ENCODE measurements around the gene UBE3A.
"Not testable (repeated sequence)": the region's sequence is repeated elsewhere in the genome, so short reads cannot be mapped to it uniquely, and the experiment has no call there.

UBE3A gene

DNA sequence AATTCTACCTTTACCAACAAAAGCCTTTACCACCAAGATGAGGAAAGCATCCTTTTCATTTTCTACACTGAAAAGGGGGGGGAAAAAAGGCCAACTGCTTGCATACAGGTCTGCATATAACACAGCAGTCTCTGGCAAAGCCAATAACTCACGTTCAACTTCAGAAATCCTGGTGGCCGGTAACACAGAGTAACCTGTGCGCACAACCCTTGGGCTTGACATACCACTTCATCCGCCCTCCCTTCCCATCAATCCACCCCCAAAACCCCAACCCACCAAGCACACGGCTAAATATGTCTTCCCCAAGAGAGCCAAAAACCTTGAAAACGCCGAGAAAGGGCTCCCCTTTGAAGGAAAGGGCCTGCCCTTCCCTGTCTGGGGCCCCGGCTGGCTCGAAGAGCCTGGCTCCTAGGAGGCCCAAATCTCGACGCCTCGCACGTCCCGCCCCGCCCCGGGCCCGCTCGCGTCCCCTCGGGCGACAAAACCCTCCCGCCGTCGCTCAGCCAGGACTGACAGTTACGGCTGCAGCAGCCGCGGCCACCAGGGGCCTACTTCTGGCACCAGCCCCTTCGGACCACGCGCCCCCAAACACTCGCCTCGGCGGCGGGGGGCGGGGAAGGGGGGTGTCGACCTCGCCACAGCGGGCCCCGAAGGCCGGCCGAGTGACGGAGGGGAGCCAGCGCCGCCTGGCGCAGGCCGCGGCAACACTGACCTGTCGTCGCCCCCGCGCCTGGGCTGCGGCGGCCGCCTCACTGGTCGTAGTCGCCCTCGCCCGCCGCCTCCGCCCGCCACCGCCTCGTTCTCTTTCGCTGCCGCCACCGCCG, 835 bp downstream of the UBE3A start:
- DNase-seq (ENCODE audit: low spot score): peak; percentile 11

DNA sequence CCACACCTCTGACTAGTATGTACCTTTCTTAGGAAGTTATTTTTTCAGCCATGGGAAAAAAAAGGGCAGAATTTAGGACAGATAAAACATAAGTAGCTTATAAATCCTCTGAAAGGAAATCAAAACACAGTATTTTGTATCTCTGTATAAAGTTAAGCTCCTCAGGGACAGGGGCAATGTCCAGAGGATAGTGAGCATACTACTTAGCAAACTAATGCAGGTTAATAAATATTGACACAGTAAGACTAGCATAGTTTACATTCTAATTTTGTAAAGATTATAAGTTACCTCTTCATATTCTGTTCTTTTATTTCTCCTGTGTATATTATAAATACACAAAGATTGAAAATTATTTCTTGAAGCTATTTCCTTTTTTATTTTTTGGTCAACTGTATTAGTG, 2.1 kb downstream of the UBE3A start:
- no peak for DNase-seq (ENCODE audit: low spot score)

DNA sequence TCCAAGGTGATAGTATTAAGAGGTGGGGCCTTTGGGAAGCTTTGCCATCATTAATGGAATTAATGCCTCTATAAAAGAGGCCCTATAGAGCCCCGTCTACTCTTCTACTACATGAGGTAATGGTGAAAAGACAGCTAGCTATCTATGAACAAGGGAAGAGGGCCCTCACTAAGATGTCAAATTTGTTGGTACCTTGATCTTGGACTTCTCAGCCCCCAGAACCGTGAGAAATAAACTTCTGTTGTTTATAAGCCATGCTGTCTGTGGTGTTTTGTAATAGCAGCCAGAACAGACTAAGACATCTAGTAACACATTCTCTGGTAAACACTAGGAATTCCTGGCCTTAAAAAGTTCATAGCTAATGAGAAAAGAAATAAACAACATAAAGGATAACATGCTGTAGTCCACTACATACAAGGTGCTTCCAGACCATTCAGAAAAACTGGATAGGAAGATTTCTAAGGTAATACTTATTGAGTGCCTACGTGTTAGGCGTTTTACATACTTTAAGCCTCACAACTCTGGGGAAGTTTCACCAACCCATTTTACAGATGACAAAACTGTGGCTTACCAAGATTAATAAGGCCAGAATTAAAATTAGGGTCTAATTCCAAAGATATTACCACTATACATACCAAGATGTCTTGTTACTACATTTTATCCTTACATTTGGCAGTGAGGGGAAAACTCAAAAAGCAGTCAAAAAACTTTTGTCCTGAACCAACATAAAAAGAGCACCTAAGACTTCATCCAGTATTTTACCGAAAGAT, 3.2 kb downstream of the UBE3A start:
- no peak for DNase-seq (ENCODE audit: low spot score)

DNA sequence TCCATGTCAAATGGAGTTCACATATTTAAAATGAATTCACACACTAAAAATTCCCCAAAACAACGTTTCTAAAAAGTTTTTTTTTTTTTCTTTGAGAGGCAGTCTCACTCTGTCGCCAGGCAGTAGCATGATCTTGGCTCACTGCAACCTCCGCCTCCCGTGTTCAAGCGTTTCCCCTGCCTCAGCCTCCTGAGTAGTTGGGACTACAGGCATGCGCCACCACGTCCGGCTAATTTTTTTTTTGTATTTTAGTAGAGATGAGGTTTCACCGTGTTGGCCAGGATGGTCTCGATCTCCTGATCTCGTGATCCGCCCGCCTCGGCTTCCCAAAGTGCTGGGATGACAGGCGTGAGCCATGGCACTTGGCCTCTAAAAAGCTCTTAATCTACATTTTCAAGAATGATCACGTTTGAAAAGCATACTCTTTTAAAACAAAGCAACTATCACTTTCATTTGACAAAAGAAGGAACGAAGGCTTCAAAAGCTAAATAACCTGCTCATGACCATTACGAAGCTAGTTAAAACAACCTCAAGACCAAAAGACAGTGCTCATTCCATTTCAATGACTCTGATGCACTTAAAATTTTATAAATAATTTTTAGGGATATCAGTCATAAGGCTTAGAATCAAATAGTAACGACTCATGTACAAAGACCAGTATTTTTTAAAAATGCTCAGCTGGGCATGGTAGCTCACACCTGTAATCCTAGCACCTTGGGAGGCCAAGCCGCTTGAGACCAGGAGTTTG, 5.5 kb downstream of the UBE3A start:
- no peak for DNase-seq (ENCODE audit: low spot score)

DNA sequence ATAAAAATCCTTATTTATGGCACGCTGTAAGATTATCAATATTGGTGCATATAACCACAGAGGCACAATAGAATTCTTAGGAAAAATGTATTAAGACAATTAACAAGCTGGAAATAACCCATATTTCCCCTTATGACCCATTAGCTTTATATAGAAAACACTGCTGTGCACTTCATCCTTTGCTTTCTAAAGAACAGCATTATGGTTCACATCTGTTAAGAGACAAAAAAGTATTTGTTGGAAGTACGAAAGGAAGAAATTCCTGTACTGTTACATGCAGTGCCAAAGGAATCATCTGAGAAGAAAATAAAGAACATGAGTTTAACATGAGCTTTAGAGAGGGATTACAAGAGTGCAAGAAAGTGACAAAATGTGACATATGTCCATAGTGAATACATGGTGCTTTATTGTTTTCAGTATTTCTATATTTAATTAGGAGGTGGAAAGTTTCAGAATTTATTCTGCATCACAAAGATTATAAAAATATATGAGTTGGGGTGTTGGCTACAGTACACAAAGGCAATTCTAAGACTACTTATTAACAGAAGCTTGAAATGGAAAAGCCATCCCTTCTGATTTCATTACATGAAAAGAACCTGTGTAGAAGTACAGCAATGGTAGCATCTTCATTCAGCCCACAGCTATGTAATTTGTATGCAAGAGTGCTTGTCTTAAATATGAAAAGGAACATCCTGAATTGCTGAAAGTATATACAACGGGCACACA, 6.8 kb downstream of the UBE3A start:
- DNase-seq (ENCODE audit: low spot score): no peak

DNA sequence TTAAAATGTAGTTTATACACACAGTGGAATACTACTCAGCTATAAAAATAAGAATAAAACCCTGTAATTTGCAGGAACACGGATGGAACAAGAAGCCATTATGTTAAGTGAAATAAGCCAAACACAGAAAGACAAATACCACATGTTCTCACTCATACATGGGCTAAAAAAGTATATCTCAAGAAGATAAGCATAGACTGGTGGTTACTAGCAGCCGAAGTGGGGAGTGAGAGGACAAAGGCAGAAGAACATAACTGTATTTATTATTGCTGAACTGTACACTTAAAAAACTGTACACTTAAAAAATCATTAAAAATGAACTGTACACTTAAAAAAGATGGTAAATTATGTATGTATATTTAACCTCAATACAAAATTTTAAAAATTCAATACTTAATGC, 11.0 kb downstream of the UBE3A start:
- no peak for DNase-seq (ENCODE audit: low spot score)

DNA sequence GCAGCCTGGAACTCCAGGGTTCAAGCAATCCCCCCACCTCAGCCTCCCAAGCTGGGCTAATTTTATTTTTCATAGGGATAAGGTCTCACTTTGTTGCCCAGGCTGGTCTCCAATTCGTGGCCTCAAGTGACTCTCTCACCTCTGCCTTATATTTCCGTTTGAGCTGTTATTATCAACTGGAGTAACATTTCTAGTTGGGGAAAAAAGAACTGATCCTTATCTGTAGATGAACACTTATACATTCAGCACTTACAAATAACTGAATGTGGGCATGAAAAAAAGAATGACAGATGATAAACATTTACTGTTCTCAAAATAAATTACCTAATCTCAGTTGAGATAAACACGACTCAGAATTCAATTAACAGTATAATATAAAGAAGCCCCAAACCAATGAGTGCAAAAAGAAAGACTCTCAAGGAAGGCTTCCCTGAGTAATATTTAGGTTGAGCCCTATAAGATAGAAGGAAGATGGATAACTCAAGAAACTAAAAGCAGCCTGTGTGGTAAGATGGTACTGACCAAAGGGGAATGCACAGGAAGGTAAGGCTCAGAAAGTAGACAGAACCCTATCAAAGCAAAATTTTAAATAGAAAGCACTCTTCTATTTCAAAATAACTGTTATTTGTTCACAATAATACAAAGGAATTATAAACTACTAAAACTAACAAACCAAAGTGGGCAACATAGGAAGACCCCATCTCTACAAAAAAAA, 11.8 kb downstream of the UBE3A start:
- DNase-seq (ENCODE audit: low spot score): no peak

DNA sequence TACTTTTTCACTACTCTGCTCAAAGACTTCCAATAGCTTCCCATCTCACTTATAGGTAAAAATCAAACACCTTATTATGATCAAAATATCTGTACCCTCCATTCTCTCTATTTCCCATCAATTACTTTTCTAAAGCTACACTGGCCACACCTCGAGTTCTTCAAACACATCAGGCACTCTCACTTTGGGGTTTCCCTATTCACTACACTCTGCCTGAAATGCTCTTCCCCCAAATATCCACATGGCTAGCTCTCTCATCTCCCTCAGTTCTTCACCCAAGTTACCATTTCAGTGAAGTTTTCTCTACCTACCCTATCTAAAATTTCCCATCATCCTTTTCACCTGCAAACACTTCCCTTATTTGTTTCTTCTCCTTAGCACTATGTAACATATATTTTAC, 14.8 kb downstream of the UBE3A start:
- no peak for DNase-seq (ENCODE audit: low spot score)

DNA sequence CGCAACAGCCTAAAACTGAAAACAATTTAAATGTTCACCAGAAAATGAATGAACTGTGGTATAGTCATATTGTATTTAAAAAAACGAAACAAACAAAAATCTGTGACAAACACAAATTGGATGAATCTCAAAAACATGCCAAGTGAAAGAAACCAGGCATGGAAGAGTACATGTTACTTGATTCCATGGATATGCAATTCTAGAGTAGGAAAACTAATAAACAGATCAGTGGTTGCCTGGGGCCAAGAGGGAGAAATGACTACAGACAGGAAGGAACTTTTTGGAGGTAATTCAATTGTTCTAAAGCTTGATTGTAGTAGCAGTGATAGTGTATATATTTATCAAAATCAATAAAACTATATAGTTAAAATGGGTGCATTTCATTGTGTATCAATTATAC, 16.8 kb downstream of the UBE3A start:
- no peak for DNase-seq (ENCODE audit: low spot score)

DNA sequence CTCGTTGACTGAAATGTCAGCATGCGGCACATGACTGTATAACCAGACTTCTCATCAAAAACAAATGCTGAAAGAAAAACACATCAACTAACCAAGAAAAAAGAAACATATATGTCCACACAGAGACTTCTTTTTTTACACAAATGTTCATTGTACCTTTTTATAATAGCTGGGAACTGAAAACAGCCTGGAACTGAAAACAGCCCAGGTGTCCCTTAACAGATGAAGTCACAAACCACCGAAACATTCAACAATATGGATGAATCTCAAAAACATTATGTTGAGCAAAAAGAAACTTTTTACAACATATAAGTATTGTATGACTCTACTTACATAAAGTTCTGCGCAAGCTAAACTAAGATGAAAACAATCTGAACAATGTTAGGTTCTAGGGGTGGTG, 20.6 kb downstream of the UBE3A start:
- no peak for DNase-seq (ENCODE audit: low spot score)

DNA sequence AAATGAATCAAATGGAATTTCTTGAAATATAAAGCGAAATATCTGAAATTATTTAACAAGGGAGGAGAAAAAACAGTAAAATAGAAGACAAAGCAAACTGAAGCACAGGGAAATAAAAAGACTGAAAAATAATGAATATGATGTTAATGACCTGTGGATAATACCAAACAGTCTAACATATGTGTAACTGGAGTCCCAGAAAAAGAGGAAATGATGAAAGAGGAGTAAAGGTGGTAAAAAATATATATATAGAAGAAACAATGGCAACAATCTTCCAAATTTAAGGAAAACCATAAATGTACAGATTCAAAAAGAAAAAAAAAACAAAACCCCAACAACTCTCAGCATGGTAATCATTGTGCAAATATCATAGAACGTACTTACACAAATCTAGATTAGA, 21.2 kb downstream of the UBE3A start:
- no peak for DNase-seq (ENCODE audit: low spot score)

DNA sequence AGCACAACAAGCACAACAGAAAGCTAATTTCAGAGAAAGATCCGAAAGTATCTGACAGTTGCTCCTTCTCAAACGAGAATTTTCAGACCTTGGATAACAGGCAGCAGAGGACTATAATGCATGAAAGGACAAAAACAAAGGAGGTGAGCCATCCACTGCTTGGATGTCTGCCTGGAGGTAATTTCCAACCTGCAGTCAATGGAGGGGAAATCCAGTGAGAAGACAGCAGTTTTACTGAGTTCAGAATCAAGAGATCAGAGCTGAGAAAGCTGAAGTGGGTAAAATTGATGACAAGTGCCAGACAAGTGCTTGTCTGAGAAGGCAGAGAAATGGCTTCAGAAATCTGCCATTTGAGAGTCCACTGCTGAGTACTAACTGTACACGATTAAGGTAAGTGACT, 22.1 kb downstream of the UBE3A start:
- DNase-seq (ENCODE audit: low spot score): no peak

DNA sequence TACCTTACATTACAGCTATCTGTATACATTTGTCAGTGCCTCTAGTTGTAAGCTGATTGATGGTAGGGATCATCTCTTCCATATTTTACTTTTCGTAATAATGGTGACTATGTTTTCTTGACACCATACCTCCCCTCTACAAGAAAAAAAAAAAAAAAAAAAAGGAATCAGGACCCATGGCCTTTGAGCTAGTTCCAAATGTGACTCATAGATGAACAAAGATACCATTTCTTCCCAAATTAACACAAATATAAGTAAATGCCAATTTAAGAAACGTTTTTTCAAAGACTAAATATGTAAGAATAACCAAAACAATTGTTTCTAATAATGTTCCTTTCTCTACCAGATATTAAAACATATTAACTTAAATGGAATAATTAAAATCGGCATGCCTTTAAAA, 23.1 kb downstream of the UBE3A start:
- no peak for DNase-seq (ENCODE audit: low spot score)

DNA sequence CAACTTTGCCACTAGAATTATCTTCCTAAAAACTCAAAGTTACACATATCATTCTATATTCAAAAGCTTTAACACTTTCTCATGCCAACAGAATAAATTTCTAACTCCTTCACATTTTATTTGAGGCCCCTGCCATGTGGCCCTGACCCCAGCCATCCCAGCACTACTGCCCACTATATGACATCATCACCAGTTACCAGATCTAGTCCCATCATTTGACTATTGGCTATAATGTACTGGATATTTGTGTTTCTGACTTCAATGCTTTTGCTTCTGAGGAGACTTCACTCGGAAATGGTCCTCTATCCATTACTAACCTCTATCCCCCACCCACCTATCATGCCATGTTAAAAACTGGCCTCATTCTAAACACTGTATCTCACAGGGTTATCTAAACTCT, 23.6 kb downstream of the UBE3A start:
- DNase-seq (ENCODE audit: low spot score): no peak

DNA sequence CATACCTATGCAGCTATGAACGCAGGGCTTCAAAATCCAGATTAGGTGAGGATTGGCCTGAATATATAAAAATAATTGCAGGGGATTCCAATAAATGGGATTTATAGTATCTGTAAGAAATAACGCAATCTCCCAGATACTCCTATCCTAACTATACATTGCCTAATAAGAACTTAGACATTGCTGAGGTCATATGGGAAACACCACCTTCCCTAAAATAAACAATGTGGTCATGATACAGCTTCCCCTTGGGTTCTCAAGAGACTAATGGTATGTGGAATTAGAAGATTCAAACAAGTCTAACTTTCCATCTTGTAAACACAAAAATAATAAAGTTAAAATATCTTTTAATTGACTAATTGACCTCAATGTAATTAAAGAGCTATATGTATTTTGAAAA, 28.2 kb downstream of the UBE3A start:
- DNase-seq (ENCODE audit: low spot score): no peak

DNA sequence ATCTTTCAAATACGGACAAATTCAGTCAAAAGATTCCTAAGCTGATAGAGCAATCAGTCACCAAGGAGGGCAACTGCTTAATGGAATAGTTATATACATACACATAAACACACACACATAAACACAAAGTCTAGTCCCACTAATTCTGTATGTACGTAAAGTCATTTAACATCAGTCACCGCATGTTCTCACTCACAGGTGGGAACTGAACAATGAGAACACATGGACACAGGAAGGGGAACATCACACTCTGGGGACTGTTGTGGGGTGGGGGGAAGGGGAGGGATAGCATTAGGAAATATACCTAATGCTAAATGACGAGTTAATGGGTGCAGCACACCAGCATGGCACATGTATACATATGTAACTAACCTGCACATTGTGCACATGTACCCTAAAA, 29.1 kb downstream of the UBE3A start:
- DNase-seq (ENCODE audit: low spot score): not testable (repeated sequence)

DNA sequence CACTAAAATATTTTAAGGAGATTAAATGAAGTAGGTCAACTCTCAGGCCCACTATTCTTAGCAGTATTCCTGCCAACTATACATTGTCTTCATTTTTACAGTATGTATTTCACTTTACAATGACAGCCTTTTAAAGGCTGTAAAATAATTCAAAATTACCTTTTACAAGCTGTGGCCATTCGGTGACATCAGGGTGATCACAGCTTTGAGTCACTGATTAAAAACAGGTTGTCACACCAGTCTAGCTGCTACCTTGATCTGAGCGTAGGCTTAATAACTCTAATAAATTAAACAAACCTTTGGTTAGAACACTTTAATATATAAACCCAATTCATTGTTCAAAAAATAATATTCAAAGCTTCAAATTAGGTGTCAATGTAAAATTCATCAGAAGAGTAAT, 29.9 kb downstream of the UBE3A start:
- DNase-seq (ENCODE audit: low spot score): no peak

DNA sequence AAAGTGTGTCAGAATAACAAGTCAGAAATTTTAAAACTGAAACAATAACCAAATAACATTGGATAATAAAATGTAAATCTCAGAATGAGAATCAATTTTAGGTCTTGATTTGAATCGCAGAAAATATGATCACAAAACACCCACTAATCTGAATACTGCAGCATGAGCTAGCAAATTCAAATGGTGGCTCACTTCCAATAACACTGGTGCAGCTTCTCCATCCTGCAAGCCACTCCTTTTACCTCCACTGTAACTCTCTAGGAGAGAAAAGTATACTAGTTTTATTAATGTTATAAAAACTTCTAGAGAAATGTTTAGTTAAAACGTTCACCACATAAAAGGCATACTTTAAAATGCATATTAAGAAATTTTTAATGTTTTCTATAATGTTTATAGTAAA, 30.4 kb downstream of the UBE3A start:
- no peak for DNase-seq (ENCODE audit: low spot score)

DNA sequence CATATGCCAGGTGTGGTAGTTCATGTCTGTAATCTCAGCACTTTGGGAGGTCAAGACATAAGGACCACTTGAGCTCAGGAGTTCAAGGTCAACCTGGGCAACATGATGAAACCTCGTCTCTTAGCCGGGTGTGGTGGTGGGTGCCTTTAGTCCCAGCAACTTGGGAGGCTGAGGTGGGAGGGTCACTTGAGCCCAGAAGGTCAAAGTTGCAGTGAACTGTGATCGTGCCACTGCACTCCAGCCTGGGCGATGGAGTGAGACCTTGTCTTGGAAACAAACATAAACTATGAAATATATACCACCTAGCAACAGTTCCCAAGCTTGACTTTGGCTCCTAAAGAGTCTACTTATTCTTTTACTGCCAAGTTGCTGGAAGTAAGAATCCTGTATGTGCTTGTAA, 30.9 kb downstream of the UBE3A start:
- no peak for DNase-seq (ENCODE audit: low spot score)

DNA sequence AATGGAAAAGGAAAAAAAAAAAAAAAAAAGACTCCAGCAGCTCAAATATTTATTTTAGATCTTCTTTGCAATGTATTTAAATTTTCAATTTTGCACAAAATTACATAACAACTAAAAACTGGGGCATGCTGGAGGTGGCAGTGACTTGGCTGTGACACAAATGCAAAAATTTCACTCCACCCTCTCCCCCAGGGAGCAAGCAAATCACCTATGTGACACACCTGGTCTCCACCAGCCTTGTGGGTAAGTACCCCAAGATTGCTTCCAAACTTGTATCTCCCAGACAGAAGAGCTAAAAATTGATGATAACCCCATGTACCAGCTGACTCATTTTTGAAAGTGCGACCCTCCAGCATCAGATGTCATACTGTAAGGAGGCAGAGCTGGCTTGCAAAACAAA, 32.0 kb downstream of the UBE3A start:
- DNase-seq (ENCODE audit: low spot score): no peak

DNA sequence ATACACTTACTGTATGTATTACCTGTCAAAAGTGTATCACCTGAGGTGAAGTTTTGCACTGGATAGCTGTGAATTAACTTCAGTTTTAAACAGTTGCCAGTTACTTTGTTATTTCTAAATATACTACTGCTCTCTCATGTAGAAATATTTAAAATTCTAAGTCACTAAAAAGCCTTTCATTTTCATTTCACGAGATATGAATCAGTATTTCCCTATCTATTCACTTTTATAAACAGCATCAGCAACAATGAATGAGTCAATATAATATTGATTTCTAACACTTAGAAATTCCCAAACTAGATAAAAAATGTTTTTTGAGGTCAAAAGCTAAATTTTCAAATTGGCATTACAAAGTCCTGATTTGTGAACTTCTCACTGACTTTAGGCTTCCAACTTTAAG, 32.6 kb downstream of the UBE3A start:
- no peak for DNase-seq (ENCODE audit: low spot score)

DNA sequence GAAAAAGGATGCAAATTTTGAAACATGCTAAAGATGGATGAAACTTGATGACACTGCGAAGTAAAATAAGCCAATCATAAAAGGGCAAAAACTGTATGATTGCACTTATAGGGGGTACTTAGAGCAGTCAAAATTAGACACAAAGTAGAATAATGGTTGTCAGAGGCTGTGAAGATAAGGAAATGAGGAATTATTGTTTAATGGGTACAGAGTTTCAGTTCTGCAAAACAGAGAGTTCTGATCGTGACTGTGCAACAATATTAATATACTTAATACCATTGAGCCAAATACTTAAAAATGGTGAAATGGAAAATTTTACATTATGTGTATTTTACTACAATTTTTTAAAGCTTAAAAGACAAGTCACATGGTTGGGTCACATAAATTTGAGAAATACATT, 35.1 kb downstream of the UBE3A start:
- DNase-seq (ENCODE audit: low spot score): no peak

Data from HuH-7 (cell line).